LHCN-M2 (cell line): Measurements from ENCODE around the gene SLC9A6. TPM values are rescaled to one million over a fixed set of nuclear protein-coding genes. Genes with fewer than 3 reads are reported as not detected.

Experiments used
- DNase-seq: peaks from one replicate; pipeline ENCODE4 v3.0.0-alpha.2; 2012; ENCODE audit warnings: low read depth
- polyA plus RNA-seq: library from polyadenylated mRNA; unstranded; fragments of >200 nt; gene quantifications from one replicate; pipeline ENCODE4 v1.2.1, GENCODE V29; 2012; ENCODE audit warnings: missing spikeins
- total RNA-seq: library from RNA; depleted of rRNA; stranded (reverse); fragments of >200 nt; gene quantifications from 2 replicates; pipeline ENCODE4 v1.2.3, GENCODE V29; 2014; rRNA removed

Gene SLC9A6
- total RNA-seq: 18.7 and 23.6 TPM in 2 replicates
- 5.3 TPM for polyA plus RNA-seq

- peak; percentile 54 for DNase-seq
Measured at GRCh38 chrX:135985157-135985972, at the start of gene SLC9A6. TSS of gene SLC9A6 (plus strand) at chrX:135985435. CDS start at chrX:135985659, 224 bp downstream.

GRCh38 chrX:135944486-135944885 is 40.7 kb upstream of the SLC9A6 start:
- DNase-seq: no peak

DNA sequence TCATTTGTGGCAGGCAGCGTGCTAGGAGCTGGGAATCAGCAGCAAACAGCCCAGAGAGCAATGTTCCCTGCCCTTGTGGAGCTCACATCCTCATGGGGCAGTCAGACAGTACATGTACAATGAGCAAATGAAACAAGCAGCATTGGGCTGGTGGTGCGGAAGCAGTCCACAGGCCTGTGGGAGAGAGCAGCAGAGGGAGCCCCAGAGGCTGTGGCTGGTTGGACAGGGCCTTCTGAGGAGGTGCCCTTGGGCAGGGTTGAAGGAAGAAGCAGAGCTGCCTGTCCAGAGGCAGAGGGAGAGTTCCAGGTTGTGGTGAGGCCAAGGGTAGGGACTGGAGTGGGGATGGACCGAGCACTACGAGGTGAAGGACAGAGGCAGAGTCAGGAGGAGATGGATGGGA is 33.9 kb upstream of the SLC9A6 start:
- no peak for DNase-seq

- peak; percentile 29 for DNase-seq
Measured at GRCh38 chrX:135973025-135973547, 12.1 kb upstream of the SLC9A6 start.

DNA sequence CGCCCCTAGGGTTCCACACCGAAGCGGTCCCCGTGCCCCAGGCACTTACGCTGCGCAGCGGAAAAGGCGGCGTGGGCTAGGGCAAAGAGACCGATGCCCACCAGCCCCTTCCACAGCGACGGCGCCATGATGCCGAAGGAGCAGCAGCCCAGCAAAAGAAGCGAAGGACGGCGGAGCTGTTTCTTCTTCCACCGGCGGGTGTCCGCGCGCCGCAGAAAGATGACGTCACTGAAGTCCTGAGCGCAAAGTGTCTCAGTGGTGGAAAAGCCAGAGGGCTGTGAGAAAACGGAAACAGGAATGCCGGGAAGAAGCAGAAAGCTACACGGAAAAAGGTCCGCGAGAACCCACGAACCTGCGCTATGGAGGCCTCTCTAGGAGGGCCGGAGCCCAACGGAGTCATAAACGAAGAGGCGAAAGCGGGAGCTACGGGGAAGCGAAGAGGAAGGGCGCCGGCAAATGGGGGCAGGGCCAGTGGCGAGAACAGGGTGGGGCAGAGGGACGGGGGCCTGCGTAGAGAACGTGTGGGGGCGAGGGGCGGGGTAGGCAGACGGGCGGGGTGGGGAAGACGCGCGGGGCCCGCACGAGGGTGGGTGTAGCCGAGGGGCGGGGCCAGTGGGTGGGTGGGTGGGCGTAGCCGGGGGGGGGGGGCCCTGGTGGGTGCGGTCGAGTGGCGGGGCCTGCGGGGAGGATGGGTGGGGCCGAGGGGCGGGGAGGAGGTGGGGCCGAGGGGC is 11.5 kb upstream of the SLC9A6 start, which contains the start of gene MMGT1:
Gene MMGT1 (minus strand): TSS at position 441 of the 731 bp plus-strand sequence. CDS start 313 bp downstream, at position 128.
- peak; percentile 80 for DNase-seq

GRCh38 chrX:135974279-135974856 is 10.9 kb upstream of the SLC9A6 start:
- peak; percentile 42 for DNase-seq

DNA sequence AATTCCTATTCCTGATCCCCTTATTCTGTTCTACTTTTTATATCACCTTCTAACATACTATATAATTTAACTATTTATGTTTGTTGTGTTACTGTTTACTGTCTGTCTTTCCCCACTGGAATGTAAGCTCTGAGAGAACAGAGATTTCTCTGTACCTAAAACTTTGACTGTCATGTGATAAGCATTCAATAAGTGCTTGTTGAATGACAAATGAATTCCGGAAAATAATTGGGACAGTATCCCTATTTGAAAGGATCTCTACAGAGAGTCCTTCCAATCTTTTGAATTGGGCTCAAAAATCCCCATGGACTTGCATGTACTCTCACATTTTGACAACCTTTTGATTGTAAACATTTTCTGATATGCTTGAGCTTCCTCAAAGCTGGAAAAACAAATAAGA is 9.8 kb upstream of the SLC9A6 start:
- DNase-seq: no peak

GRCh38 chrX:135977611-135978010 is 7.6 kb upstream of the SLC9A6 start:
- DNase-seq: peak; percentile 66

DNA sequence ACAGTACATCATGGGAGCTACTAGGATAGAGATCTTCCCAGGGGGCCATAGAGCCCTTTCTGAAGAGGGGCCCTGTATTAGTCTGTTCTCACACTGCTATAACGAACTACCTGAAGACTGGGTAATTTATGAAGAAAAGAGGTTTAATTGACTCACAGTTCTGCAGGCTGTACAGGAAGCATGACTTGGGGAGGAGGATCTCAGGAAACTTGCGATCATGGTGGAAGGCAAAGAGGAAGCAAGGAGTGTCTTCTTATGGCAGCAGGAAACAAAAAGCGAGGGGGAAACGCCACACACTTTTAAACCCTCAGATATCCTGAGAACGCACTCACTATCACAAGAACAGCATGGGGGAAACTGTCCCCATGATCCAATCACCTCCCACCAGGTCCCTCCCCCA is 4.2 kb upstream of the SLC9A6 start:
- no peak for DNase-seq

- DNase-seq: no peak
Measured at GRCh38 chrX:135981668-135982067, 3.6 kb upstream of the SLC9A6 start.

GRCh38 chrX:135982860-135983259 is 2.4 kb upstream of the SLC9A6 start:
- no peak for DNase-seq

DNA sequence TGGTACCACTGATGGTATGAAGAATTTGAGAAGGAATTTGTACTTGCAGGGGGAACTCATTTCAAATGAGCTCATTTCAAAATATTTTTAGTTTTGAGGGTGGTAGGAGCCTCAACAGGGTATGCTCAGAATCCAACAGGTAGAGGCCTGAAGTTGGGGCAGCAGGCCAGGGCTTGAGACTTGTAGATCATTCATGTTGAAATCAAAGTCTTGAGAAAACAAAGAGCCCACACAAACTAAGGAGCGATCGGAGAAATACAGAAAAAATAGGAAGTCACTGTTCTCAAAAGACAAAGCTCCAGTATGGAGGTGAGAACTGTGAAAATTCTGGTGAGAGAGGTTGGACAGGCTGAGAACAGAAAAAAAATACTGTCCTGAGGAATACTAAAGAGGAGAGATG is 979 bp upstream of the SLC9A6 start:
- no peak for DNase-seq

DNA sequence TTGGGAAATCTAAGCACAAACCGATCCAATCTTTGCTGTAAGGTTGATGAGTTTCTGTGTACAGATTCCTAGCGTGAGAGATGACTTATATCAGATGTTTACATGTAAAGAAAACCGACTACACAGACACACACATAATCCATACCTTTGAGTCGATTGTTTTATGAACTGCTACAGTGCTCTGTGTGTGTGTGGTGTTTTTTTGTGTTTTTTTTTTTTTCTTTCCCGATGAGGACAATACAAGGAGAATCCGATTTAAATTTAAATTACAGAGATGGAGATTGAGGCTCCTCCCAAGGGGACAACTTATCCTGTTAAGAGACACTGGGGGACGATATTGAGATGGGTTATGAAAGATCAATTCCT is 461 bp upstream of the SLC9A6 start:
- DNase-seq: no peak

- no peak for DNase-seq
Measured at GRCh38 chrX:135985973-135986310, 707 bp downstream of the SLC9A6 start.

DNA sequence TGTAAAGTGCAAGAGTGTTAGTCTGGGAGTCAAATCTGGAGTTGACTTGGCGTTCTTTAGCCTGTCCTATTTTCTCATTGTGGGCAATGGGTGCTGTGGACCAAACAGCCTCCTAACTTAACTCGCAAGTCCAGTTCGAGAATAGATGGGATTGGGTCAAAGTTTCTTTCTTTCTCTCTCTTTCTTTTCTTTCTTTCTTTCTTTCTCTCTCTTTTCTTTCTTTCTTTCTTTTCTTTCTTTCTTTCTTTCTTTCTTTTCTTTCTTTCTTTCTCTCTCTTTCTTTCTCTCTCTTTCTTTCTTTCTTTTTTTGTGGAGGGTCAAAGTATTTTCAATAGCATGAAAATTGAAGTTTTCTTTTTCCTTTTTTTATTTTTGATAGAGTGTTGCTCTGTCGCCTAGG is 3.0 kb downstream of the SLC9A6 start:
- no peak for DNase-seq

- no peak for DNase-seq
Measured at GRCh38 chrX:136015016-136015415, 29.8 kb downstream of the SLC9A6 start.

DNA sequence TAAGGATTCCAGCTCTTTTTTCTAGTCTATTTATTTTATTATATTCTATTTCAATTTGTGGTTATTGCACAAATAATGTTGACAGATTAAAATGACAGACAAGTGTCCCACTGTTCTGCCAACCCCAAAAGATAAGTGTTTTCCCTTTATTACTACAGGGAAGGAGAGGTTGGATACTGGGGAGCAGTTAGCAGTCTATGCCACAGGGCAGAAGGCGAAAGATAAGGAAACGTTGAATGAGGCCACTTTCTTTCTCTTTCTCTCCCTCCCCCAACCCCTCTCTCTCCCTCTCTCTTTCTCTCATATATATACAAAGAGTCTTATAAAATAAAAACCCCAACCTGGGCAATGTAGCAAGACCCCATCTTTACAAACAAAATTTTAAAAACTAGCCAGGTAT is 31.6 kb downstream of the SLC9A6 start:
- no peak for DNase-seq

GRCh38 chrX:136019226-136019625 is 34.0 kb downstream of the SLC9A6 start:
- DNase-seq: no peak

DNA sequence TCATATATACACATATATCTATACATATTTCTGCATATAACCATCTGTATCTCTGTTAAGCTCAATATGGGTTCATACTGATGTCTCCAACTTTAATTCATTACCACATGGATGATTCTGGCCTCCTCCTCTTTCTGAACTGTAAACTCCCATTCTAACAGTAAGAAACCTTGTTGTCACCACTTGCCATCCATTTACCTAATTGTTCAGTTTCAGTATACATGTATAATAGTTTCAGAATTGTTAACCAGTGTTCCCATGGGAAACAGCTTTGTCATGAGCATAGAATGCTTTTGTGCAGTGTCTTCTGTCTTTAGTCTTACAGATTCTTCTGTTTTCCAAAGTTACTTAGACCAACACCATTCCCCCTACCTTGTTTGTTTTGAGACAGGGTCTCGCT is 35.9 kb downstream of the SLC9A6 start:
- DNase-seq: no peak

DNA sequence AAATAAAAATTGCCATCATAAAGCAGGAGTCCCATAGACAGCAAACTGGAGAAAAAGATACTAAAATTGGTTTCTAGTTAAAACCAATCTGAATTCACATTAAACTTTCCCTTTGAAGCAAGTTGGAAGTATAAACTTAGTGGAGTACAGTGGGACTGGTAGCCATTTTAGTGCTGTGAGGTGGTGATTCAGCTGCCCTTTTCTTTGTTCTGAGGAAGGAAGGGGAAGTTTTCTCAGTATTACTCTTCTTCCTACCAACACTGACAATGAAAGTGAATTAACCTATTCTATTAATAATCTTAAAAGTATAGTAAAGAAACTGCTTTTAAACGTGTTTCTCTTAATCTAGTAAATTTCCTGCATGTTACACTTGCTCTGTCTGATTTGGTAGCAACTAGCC is 36.7 kb downstream of the SLC9A6 start:
- no peak for DNase-seq

DNA sequence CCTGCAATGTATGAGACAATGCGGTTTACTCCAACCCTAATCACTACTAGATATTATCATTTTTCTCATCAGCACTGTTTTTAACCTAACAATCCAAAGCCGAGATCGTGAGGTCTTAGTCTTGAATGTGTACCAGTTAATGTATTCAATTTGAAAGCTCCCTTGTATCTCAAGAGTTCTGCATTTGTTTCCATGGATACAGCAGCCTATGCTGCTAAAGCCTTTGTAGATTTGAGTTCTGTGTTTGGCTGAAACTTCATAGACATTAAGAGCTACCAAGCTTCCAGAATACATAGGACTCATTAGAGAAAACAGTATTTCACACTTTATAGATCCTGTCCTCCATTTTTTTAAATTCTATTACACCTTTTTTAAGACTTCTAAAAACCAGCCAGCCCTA is 39.9 kb downstream of the SLC9A6 start:
- no peak for DNase-seq

GRCh38 chrX:136028383-136028984 is 43.2 kb downstream of the SLC9A6 start:
- peak; percentile 63 for DNase-seq
